Smooth muscle cell (in vitro differentiated cells): ENCODE results near the gene CAB39L. TPM values are rescaled to one million over a fixed set of nuclear protein-coding genes. Genes with fewer than 3 reads are reported as not detected.

ENCODE experiments used
- DNase-seq: peaks from one replicate; lab custom pipeline; 2025; ENCODE audit not compliant: unreplicated experiment; lab: John Stamatoyannopoulos, UW
- H2AFZ ChIP-seq: fragments of 200-600 bp; sonication (generic); 2 replicates; pipeline ENCODE4 v1.6.0; 2016; ENCODE audit warnings: antibody characterized with exemption, low read depth, mild to moderate bottlenecking
- H3F3A ChIP-seq: fragments of 200-600 bp; sonication (generic); 2 replicates; pipeline ENCODE4 v1.6.0; 2017; ENCODE audit warnings: antibody characterized with exemption, low read depth
- H3K27ac ChIP-seq: fragments of 200-600 bp; sonication (generic); 2 replicates; pipeline ENCODE4 v1.5.1; 2016; ENCODE audit warnings: low read depth, mild to moderate bottlenecking
- H3K27me3 ChIP-seq: fragments of 200-600 bp; sonication (generic); 2 replicates; pipeline ENCODE4 v1.6.1; 2016; ENCODE audit warnings: low read depth, mild to moderate bottlenecking
- H3K36me3 ChIP-seq: fragments of 200-600 bp; sonication (generic); 2 replicates; pipeline ENCODE4 v1.5.1; 2016; ENCODE audit warnings: low read depth
- H3K4me1 ChIP-seq: fragments of 200-600 bp; sonication (generic); 2 replicates; pipeline ENCODE4 v1.5.1; 2016; ENCODE audit warnings: low read depth
- H3K4me2 ChIP-seq: fragments of 200-600 bp; sonication (generic); 2 replicates; pipeline ENCODE4 v1.6.0; 2016; ENCODE audit warnings: mild to moderate bottlenecking
- H3K4me3 ChIP-seq: fragments of 200-600 bp; sonication (generic); 2 replicates; pipeline ENCODE4 v1.5.1; 2016; ENCODE audit warnings: mild to moderate bottlenecking
- H3K79me2 ChIP-seq: fragments of 200-600 bp; sonication (generic); 2 replicates; pipeline ENCODE4 v1.6.0; 2016; ENCODE audit warnings: low read depth, mild to moderate bottlenecking
- H3K9ac ChIP-seq: fragments of 200-600 bp; sonication (generic); 2 replicates; pipeline ENCODE4 v1.6.0; 2016; ENCODE audit warnings: low read depth
- H3K9me3 ChIP-seq: fragments of 200-600 bp; sonication (generic); replicated peaks from 2 replicates; pipeline ENCODE4 v1.5.1; 2016; ENCODE audit warnings: low read depth
- H4K20me1 ChIP-seq: fragments of 200-600 bp; sonication (generic); 2 replicates; pipeline ENCODE4 v1.6.0; 2016; ENCODE audit warnings: low read depth
- WGBS: methylation state at CpG from one replicate; pipeline ENCODE4 v1.1.7; 2016; ENCODE audit warnings: low lambda C conversion rate; 5-methylcytosine and 5-hydroxymethylcytosine counted together
- polyA plus RNA-seq: library from polyadenylated mRNA; unstranded; fragments of >200 nt; fragmentation: Nextera tagmentation; extraction: Ambion mirVana; gene quantifications from 2 replicates; pipeline ENCODE4 v1.2.1, GENCODE V29; 2016
- total RNA-seq: library from RNA; depleted of rRNA; stranded (reverse); fragments of >200 nt; gene quantifications from 2 replicates; pipeline ENCODE4 v1.2.3, GENCODE V29; 2014
- TF ChIP-seq, protein P1 (sequence below): fragments of 200-600 bp; sonication (generic); IDR thresholded peaks from 2 replicates; pipeline ENCODE4 v1.5.1; 2017; ENCODE audit warnings: borderline replicate concordance, mild to moderate bottlenecking, antibody characterized with exemption; ENCODE audit not compliant: insufficient read depth, poor library complexity, severe bottlenecking

CAB39L gene
- total and polyA plus RNA-seq, 2 experiments from 2014 or later: 13.2 to 13.8 TPM

DNA sequence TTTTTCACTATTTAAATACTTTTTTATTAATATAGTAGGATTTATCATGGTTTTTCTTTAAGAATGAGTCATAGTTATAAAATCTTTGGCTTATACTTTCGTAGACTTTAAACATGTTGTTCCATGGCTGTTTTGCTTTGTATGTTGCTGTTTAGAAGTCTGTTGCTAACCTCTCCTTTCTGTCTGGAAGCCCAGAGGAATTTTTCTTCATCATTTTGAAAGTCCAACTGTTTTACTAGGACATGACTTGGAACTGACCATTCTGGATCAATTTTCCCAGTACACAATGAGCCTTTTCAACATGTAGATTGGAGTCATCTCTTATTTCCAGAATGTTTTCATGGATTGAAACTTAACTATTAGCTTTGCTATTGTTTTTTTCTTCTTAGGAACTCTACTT, 7.9 kb downstream of the CAB39L start:
- 52% methylated on average over 1 of the region's 1 CpG for WGBS
- Histone ChIP-seq H3K4me1 (no peaks in the 10 kb centered on the region), H3K79me2 (no peaks in the 10 kb centered on the region), H3K36me3 (no peaks in the 10 kb centered on the region), H3K4me3 (no peak overlapping the region), H4K20me1 (no peaks in the 10 kb centered on the region), H3F3A (no peaks in the 10 kb centered on the region), H3K9ac (no peak overlapping the region), H3K27ac (no peak overlapping the region), H3K9me3 (no peaks in the 10 kb centered on the region), H2AFZ (no peak overlapping the region), H3K4me2 (no peak overlapping the region), H3K27me3 (no peaks in the 10 kb centered on the region)
- TF ChIP-seq, protein P1, sequence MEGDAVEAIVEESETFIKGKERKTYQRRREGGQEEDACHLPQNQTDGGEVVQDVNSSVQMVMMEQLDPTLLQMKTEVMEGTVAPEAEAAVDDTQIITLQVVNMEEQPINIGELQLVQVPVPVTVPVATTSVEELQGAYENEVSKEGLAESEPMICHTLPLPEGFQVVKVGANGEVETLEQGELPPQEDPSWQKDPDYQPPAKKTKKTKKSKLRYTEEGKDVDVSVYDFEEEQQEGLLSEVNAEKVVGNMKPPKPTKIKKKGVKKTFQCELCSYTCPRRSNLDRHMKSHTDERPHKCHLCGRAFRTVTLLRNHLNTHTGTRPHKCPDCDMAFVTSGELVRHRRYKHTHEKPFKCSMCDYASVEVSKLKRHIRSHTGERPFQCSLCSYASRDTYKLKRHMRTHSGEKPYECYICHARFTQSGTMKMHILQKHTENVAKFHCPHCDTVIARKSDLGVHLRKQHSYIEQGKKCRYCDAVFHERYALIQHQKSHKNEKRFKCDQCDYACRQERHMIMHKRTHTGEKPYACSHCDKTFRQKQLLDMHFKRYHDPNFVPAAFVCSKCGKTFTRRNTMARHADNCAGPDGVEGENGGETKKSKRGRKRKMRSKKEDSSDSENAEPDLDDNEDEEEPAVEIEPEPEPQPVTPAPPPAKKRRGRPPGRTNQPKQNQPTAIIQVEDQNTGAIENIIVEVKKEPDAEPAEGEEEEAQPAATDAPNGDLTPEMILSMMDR: no peak
- no peak for DNase-seq

DNA sequence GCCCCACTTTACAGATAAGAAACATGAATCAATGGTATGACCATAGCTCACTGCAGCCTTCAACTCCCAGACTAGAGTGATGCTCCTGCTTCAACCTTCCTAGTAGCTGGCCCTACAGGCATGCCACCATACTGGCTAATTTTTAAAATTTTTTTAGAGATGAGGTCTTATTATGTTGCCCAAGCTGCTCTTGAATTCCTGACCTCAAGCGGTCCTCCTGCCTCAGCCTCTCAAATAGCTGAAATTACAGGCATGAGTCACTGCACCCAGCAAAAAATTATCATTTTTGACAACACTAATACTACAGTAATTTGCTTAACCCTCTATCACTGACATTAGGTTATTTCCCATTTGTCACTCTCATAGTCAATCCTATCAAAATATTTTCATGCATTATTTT, 14.7 kb downstream of the CAB39L start:
- Histone ChIP-seq H3F3A (no peaks in the 10 kb centered on the region), H3K36me3 (no peaks in the 10 kb centered on the region), H3K27ac (no peak overlapping the region), H3K4me1 (no peaks in the 10 kb centered on the region), H4K20me1 (no peaks in the 10 kb centered on the region), H3K27me3 (no peaks in the 10 kb centered on the region), H3K4me3 (no peak overlapping the region), H3K9ac (no peak overlapping the region), H3K4me2 (no peak overlapping the region), H2AFZ (no peak overlapping the region), H3K9me3 (no peaks in the 10 kb centered on the region), H3K79me2 (no peaks in the 10 kb centered on the region)
- WGBS: 89% methylated on average over 1 of the region's 1 CpG
- TF ChIP-seq, protein P1: no peak
- DNase-seq: no peak

DNA sequence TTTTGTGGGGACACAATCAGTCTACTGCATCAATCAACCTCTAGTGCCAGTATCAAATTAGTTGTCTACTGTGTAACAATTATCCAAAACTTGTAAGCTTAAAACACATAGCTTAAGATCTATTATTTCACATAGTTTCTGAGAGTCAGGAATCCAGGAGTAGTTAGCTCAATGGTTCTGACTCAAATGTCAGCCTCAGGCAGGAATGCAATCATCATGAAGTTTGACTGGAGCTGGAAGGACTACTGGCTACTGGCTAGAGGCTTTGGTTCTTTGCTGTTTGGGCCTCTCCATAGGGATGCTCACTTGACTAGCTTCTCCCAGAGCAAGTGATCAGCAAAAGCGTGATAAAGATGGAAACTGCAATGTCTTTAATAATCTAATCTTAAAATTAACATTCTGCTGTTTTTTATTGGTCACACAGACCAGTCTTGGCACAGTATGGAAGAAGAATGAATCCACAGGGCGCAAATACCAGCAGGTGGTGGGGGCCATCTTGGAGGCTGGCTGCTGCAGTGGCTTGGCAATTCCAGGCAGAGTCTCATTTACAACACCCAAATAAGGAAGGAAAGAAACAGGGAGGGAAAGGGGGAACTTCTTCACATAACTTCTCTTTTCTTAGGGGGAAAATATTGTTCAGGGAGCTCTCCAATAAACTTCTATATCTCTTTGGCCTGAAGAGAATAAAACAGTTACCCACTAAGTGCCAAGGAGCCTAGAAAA, 15.7 kb downstream of the CAB39L start:
- H3K27me3 ChIP-seq: no peaks in the 10 kb centered on the region
- H3F3A ChIP-seq: no peaks in the 10 kb centered on the region
- H3K27ac ChIP-seq: no peak overlapping the region
- 98% methylated on average over 2 of the region's 2 CpGs for WGBS
- H2AFZ ChIP-seq: no peak overlapping the region
- no peaks in the 10 kb centered on the region for H3K4me1 ChIP-seq
- H3K4me3 ChIP-seq: no peak overlapping the region
- no peaks in the 10 kb centered on the region for H3K79me2 ChIP-seq
- no peak overlapping the region for H3K4me2 ChIP-seq
- DNase-seq: no peak
- H4K20me1 ChIP-seq: no peaks in the 10 kb centered on the region
- no peak overlapping the region for H3K9ac ChIP-seq
- no peaks in the 10 kb centered on the region for H3K36me3 ChIP-seq
- no peaks in the 10 kb centered on the region for H3K9me3 ChIP-seq
- TF ChIP-seq, protein P1: no peak

DNA sequence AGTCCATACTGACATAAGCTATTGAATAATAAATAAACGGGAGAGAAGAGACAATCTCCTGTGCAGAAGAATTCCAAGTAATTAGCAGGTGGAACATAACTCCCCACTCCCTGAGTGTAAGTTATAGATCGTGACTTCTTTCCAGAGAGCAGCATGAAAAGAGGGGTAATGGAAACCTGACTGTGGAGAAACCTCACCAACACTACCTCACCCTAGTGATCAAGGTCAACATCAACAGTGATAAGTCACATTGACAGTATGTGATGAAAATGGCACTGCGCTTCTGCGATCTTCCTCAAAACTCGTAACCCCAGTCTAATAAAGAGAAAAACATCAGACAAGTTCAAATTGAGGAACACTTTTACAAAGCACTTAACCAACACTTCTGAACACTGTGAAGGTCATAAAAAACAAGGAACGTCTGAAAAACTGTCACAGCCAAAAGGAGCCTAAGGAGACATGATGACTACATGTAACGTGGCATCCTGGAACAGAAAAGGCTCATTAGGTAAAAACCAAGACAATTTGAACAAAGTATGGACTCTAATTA, 19.8 kb downstream of the CAB39L start:
- Histone ChIP-seq H3K9me3 (no peaks in the 10 kb centered on the region), H2AFZ (no peak overlapping the region), H3K4me3 (no peak overlapping the region), H3K79me2 (no peaks in the 10 kb centered on the region), H3F3A (no peaks in the 10 kb centered on the region), H4K20me1 (no peaks in the 10 kb centered on the region), H3K4me2 (no peak overlapping the region), H3K27ac (no peak overlapping the region), H3K9ac (no peak overlapping the region), H3K36me3 (no peaks in the 10 kb centered on the region), H3K27me3 (no peaks in the 10 kb centered on the region), H3K4me1 (no peaks in the 10 kb centered on the region)
- WGBS: 90% methylated on average over 7 of the region's 7 CpGs
- TF ChIP-seq, protein P1: no peak
- no peak for DNase-seq
